Activated CD4-positive, alpha-beta T cell treated with anti-CD3 and anti-CD28 coated beads, Interleukin-10, Interleukin-2, amounts not matched to agents 100 ng/mL and 50 ng/mL, durations not matched to agents 16 hours and 8 hours (primary cell): Measurements from ENCODE around the gene FBXL19.
"Not testable (repeated sequence)": the region's sequence is repeated elsewhere in the genome, so short reads cannot be mapped to it uniquely, and the experiment has no call there.

Experiments
- DNase-seq: peaks from one replicate; pipeline ENCODE4 v3.0.0-alpha.2; 2020

FBXL19 gene

DNA sequence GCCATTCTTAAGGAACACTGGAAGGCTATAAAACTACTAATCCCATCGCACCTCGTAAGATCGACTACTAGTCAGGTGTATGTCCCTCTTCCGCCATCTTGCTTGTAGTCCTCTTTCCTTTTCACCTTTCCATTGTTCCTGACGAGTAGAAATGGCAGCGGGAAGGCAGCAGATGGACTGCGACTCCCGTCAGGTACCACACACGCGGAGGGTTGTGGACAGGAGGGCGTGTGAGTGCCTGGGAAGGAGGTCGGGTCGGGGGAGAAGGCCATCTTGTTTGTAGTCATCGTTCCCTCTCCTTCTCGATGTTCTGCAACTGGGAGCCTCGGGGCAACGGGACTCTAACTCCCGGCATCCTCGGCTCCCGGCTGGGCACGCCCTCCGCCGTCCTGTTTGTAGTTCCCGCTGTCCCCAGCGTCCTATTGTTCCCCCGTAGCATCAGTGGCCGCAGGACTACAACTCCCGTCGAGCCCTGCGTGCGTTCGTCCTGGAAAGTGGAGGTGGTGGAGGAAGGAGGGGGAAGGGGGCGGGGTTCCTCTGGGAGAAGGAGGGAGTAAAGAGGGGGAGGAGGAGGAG, 324 bp upstream of the FBXL19 start:
- DNase-seq, result peak; percentile 99

GRCh38 chr16:30924076-30924912, 922 bp downstream of the FBXL19 start:
- DNase-seq, result no peak

- no peak for DNase-seq
These were observed 1.7 kb downstream of the FBXL19 start for GRCh38 chr16:30924913-30925631.

DNA sequence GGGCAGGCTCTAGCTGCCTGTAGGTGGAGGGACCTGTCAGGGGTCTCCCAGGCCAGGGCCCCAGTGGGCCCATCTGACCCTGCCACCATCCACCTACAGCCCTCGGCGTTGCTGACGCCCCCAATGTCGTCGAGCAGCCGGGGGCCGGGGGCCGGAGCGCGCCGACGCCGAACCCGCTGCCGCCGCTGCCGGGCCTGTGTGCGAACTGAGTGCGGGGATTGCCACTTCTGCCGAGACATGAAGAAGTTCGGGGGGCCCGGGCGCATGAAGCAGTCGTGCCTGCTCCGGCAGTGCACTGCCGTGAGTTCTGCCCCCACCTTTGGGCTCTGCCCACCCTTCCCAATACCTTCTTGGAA, 2.2 kb downstream of the FBXL19 start:
- no peak for DNase-seq

DNA sequence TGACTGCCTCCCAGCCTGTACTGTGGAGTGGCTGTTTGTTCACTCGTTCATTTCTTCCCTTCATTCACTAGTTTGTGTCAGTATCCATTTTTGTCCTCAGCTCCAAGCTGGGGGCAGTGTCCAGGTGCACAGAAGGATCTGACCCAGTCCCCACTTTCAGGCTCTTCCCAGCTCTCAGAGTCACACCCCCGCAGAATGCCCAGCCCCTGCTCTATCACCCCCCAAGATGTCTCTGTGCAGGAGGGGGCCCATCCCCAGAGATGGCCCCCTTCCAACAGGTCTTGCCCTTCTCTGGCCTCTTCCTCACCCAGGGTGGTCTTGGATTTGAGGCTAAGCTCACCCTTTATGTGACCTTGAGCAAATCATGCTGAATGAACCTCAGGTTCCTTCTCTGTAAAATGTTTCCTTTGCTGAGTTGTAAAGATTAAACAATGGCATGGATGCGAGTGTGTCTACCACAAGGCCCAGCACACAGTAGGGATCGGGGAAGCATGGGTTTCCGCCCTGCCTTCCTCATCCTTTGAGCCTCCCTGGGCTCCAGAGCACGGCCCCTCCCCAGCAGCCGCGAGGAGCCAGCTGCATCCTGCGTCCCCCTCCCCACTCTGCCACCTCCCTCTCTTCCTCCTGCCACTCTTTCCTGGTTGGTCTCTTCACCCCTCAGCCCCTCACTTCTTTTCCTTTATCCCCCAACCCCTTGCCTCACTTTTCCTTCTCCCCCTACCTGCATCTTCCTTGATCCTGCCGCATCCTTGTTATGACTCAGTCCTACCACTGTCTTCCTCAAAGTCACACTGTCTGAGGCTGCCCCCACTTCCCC, 2.8 kb downstream of the FBXL19 start:
- no peak for DNase-seq

GRCh38 chr16:30926937-30927788, 3.8 kb downstream of the FBXL19 start:
- DNase-seq, result no peak

GRCh38 chr16:30927789-30928378, 4.5 kb downstream of the FBXL19 start:
- DNase-seq, result peak; percentile 72

DNA sequence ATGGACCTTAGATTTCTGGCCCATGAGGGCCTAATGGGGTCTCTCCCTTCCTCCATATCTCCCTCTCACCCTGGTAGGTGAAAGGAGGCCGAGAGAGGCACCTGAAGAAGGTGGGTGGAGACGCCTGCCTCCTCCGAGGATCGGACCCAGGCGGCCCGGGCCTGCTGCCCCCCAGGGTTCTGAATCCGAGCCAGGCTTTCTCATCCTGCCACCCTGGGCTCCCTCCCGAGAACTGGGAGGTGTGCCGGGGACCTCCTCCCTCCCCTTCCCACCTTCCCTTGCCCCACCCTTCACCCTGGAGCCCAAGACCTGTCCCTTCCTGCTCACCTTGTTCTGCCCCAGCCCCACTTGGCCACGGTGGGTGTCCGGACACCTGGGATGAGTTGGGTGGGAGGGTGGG, 5.0 kb downstream of the FBXL19 start:
- no peak for DNase-seq

DNA sequence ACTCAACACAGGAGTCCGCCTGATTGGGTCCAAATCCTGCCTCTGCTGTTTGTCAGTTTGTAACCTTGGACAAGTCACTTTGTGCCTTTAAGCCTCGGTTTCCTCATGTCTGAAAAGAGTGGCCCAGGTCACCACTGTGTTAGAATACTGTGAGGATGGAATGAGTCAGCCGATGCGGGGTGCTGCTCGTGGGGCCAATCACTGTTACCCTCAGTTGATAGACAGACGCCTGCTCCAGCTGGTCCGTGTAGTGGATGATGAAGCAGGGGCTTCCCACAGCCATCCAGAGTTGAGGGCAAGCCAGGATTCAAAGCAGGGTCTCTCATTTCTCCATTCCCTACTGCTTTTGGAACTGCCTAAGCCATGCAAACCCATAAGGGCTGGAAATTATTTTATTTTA, 5.8 kb downstream of the FBXL19 start:
- peak; percentile 39 for DNase-seq

DNA sequence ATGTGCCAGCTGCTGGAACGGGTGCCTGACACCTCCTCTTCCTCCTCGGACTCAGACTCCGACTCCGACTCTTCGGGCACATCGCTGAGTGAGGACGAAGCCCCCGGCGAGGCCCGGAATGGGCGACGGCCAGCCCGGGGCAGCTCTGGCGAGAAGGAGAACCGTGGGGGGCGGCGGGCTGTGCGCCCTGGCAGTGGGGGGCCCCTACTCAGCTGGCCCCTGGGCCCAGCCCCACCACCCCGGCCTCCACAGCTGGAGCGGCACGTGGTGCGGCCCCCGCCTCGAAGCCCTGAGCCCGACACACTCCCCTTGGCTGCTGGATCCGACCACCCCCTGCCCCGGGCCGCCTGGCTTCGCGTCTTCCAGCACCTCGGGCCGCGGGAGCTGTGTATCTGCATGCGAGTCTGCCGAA, 6.8 kb downstream of the FBXL19 start:
- no peak for DNase-seq

DNA sequence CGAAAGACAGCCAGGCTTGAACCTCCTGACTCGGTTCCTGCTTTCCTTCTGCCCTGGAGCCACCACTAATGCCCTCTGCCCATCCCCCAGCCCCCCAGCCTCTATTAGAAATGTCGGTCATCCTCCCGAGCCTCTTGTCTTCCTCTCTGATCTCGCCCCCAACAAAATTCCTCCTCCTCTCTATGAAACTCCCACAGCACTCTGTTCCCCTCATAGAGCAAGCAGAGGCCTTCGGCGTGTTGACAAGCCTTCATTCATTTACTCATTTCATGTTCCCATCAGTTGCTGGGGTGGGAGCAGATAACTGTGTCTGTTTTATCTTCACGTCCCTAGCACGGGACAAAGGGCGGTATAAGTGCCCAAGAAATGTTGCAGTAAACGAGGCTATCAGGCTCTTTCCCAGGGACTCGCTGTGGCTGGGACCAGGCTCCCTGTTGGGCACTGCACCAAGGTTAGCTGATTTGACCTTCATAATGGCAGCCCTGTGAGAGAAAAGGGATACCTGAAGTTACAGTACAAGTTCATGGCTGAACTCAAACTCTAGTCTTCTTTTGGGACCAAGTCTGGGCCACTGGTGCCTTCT, 7.8 kb downstream of the FBXL19 start:
- no peak for DNase-seq

GRCh38 chr16:30934827-30935557, 11.6 kb downstream of the FBXL19 start:
- DNase-seq, result peak; percentile 53

DNA sequence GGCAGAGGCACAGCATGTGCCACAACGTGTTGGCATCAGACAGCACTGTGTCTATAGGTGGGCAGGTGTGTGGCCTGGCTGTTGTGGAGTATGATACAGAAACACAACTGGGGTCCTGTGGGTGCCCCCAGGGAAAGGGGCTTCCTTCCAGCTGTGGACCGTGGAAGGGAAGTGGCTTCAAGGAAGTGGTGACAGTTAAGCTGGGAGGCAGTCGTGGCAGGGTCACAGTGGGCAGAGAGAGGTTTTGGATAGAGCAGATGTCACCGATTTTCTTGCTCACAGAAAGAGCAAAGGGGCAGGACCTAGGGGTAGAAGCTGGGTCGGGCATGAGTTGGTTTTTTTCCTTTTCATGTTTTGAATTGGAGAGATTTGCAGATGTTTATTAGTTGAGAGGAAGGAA, 14.3 kb downstream of the FBXL19 start:
- DNase-seq, result no peak

DNA sequence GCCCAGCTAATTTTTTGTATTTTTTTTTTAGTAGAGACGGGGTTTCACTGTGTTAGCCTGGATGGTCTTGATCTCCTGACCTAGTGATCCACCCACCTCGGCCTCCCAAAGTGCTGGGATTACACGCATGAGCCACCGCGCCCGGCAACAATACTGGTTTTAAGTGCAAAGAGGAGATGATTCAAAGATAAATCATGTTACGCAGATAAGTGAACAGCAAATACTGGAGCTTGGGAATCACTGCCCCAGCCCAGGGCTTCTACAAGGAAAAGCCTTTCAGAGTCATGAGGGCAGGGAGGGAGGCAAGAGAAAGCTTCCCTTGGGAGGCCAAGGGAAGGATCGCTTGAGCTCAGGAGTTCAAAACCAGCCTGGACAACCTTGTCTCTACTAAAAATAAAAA, 16.2 kb downstream of the FBXL19 start:
- DNase-seq, result not testable (repeated sequence)

- peak; percentile 82 for DNase-seq
These were observed 18.4 kb downstream of the FBXL19 start for GRCh38 chr16:30941600-30942425.

DNA sequence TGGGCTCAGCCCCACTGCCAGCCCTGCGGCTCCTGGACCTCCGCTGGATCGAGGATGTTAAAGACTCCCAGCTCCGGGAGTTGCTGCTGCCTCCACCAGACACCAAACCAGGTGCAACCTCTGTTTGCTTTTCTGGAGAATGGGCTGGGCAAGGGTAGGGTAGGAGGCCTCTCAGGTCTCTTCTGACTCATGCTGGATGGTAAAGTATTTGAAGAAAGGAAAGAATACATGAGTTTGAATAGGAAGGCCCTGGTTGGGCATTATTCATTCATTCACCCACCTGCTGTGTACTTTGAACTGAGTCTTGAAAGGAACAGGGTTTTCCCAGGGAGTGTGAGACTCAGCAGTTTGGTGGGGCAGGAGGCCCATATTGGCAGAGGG, 19.0 kb downstream of the FBXL19 start:
- no peak for DNase-seq

- DNase-seq, result no peak
These were observed 21.0 kb downstream of the FBXL19 start for GRCh38 chr16:30944352-30944751.

DNA sequence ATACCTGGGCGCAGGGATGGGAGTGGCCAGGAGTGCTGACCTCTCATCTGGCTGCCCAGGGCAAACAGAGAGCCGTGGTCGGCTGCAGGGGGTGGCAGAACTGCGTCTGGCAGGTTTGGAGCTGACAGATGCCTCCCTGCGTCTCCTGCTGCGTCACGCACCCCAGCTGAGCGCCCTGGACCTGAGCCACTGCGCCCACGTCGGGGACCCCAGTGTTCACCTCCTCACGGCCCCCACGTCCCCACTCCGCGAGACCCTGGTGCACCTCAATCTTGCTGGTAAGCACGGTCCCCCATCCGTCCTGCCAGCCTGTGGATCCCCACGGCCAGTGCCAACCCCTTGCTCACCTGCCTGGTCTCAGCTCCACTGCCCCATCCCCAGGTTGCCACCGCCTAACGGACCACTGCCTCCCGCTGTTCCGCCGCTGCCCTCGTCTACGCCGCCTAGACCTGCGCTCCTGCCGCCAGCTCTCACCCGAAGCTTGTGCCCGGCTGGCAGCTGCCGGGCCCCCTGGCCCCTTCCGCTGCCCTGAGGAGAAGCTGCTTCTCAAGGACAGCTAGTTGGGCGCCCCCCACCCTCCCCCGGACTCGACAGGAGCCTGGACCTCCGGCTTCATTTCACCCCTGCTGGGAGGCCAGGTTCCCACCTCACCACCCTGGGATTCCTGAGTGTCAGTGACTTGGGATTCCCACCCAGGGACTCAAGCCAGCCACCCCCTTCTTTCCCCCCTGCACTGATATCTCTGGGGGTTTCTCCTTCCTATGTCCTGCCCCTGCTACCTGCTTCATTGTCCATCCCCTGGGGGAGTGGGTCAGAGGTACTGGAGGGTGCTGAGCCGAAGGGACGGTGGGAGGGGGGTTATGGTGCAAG, 23.5 kb downstream of the FBXL19 start:
- no peak for DNase-seq

- no peak for DNase-seq
These were observed 24.1 kb downstream of the FBXL19 start for GRCh38 chr16:30947541-30947858.
